Keratinocyte (primary cell): Measurements from ENCODE around the gene MFAP1.

Source experiments
- EZH2 ChIP-seq: IDR thresholded peaks from one replicate; pipeline ENCODE4 v1.6.1; 2012; ENCODE audit warnings: inconsistent platforms, mild to moderate bottlenecking, low read length, moderate library complexity
- TF ChIP-seq, protein P1 (sequence below), 3 experiments: IDR thresholded peaks in 1 of 3; conservative IDR thresholded peaks in 1 of 3; optimal IDR thresholded peaks in 1 of 3; 2 replicates in 2 of 3; 3 replicates in 1 of 3; pipeline versions ENCODE3 to v1.5.1; 2011; ENCODE audit warnings: low read length in 3 of 3, mild to moderate bottlenecking in 3 of 3, moderate library complexity in 2 of 3, control low read depth in 1 of 3, inconsistent platforms in 1 of 3; ENCODE audit not compliant: insufficient read depth in 2 of 3; ENCODE audit errors: extremely low read depth in 1 of 3

DNA sequence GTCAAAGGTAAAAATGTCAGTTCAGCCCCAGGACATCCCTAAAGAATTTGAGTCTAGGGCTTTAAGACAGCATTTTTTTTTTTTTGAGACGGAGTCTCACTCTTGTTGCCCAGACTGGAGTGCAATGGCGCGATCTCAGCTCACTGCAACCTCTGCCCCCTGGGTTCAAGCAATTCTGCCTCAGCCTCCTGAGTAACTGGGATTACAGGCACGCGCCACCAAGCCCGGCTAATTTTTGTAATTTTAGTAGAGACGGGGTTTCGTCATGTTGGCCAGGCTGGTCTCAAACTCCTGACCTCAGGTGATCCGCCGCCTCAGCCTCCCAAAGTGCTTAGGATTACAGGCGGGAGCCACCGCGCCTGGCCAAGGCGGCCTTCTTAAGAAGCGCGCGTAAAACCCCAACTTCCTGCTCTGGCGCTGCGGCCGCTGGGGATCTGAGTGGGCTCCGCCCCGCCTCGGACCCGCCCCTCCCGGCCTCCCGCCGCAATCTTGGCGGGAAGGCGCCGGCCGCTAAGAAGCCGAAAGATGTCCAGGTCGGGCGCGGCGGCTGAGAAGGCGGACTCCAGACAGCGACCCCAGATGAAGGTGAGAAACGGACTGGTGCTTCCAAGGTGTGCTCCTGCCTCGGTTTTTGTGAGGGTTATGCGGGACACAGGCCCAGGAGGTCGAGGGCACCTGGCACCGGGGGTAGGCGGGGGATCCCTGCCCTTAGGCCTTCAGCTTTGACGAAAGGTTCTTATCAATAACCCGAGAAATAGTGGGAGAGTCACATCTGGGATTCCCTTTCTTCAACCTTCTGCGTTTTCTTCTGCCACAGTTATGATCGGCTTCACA, 2.2 kb upstream of the MFAP1 start, which contains the start of gene WDR76:
- TF ChIP-seq, protein P1, sequence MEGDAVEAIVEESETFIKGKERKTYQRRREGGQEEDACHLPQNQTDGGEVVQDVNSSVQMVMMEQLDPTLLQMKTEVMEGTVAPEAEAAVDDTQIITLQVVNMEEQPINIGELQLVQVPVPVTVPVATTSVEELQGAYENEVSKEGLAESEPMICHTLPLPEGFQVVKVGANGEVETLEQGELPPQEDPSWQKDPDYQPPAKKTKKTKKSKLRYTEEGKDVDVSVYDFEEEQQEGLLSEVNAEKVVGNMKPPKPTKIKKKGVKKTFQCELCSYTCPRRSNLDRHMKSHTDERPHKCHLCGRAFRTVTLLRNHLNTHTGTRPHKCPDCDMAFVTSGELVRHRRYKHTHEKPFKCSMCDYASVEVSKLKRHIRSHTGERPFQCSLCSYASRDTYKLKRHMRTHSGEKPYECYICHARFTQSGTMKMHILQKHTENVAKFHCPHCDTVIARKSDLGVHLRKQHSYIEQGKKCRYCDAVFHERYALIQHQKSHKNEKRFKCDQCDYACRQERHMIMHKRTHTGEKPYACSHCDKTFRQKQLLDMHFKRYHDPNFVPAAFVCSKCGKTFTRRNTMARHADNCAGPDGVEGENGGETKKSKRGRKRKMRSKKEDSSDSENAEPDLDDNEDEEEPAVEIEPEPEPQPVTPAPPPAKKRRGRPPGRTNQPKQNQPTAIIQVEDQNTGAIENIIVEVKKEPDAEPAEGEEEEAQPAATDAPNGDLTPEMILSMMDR (optimal IDR thresholded peaks at IDR 0.05 in 1 of 3, IDR thresholded peaks at IDR 0.05 in 1 of 3, conservative IDR thresholded peaks at IDR 0.05 in 1 of 3; ENCODE audit: extremely low read depth in 1 of 3, insufficient read depth in 2 of 3, low read length in 3 of 3): no peak
- TF ChIP-seq EZH2: no peak
